ENCODE measurements around the gene MRPS25.

Gene MRPS25

GRCh38 chr3:15029625-15030024 lies 35.5 kb downstream of the MRPS25 start:
- no peaks in the 10 kb centered on the region for H3K9me3 ChIP-seq (ENCODE audit: low read depth, low read length)
- no peak overlapping the region for H3K9ac ChIP-seq (ENCODE audit: insufficient read length)
- H3K4me3 ChIP-seq = no peak overlapping the region
- no peak overlapping the region for H3K27ac ChIP-seq
- TF ChIP-seq FOXP2 (optimal IDR thresholded peaks at IDR 0.05; ENCODE audit: control extremely low read depth, extremely low read length, insufficient read depth) (no peak), EZH2 (IDR thresholded peaks at IDR 0.05) (no peak), POLR2AphosphoS5 (IDR thresholded peaks at IDR 0.05; ENCODE audit: borderline replicate concordance, low read depth, low read length) (no peak)
- DNase-seq (ENCODE audit: low read depth, low spot score) = no peak
- peaks cover 37% of the 10 kb centered on the region; the same call in 1 of the 2 replicates for H3K36me3 ChIP-seq (ENCODE audit: insufficient read depth, low read length)

GRCh38 chr3:15023719-15024118 lies 41.4 kb downstream of the MRPS25 start:
- TF ChIP-seq EZH2 (IDR thresholded peaks at IDR 0.05) = no peak
- no peak for TF ChIP-seq POLR2AphosphoS5 (IDR thresholded peaks at IDR 0.05; ENCODE audit: borderline replicate concordance, low read depth, low read length)
- TF ChIP-seq FOXP2 (optimal IDR thresholded peaks at IDR 0.05; ENCODE audit: control extremely low read depth, extremely low read length, insufficient read depth) = no peak
- peaks cover 48% of the 10 kb centered on the region; the same call in 1 of the 2 replicates for H3K36me3 ChIP-seq (ENCODE audit: insufficient read depth, low read length)

DNA sequence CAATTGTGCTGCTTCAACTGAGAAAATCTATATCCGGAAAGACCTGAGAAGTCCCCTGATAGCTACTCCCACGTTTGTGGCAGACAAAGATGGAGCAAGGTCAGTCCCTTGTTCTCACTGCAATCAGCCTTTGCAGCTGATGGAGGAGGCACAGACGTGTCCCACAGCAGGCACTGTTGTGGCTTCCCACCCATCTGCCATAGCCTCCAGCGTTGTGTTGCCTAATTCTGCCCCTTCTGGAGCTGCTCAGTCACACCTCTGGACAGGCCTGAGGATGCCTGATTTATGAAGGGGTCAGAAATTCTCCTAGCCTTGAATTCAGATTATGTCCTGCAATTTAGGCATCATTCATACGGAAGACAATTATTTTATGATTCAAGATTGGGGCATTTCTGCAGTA lies 41.9 kb downstream of the MRPS25 start:
- DNase-seq (ENCODE audit: low read depth, low spot score) = no peak
- H3K36me3 ChIP-seq (ENCODE audit: insufficient read depth, low read length) = peaks cover 44% of the 10 kb centered on the region; the same call in 1 of the 2 replicates
- no peak overlapping the region for H3K27ac ChIP-seq

More at GRCh38 chr3:15023719-15024118, 41.4 kb downstream of the MRPS25 start:
- Histone ChIP-seq H3K9me3 (ENCODE audit: low read depth, low read length) (no peaks in the 10 kb centered on the region), H3K4me3 (no peak overlapping the region), H3K9ac (ENCODE audit: insufficient read length) (no peak overlapping the region), H3K27ac (no peak overlapping the region)
- no peak for DNase-seq (ENCODE audit: low read depth, low spot score)

GRCh38 chr3:15017191-15017590 lies 47.9 kb downstream of the MRPS25 start:
- Histone ChIP-seq H3K9ac (ENCODE audit: insufficient read length) (no peak overlapping the region), H3K9me3 (ENCODE audit: low read depth, low read length) (no peaks in the 10 kb centered on the region), H3K27ac (no peak overlapping the region), H3K4me3 (no peak overlapping the region), H3K36me3 (ENCODE audit: insufficient read depth, low read length) (peaks cover 52% of the 10 kb centered on the region; the same call in 1 of the 2 replicates)
- no peak for DNase-seq (ENCODE audit: low read depth, low spot score)
- TF ChIP-seq POLR2AphosphoS5 (IDR thresholded peaks at IDR 0.05; ENCODE audit: borderline replicate concordance, low read depth, low read length) (no peak), FOXP2 (optimal IDR thresholded peaks at IDR 0.05; ENCODE audit: control extremely low read depth, extremely low read length, insufficient read depth) (no peak), EZH2 (IDR thresholded peaks at IDR 0.05) (no peak)

More for the DNA sequence above, 41.9 kb downstream of the MRPS25 start:
- H3K9ac ChIP-seq (ENCODE audit: insufficient read length) = no peak overlapping the region
- no peak overlapping the region for H3K4me3 ChIP-seq
- no peak for TF ChIP-seq POLR2AphosphoS5 (IDR thresholded peaks at IDR 0.05; ENCODE audit: borderline replicate concordance, low read depth, low read length)
- no peak for TF ChIP-seq FOXP2 (optimal IDR thresholded peaks at IDR 0.05; ENCODE audit: control extremely low read depth, extremely low read length, insufficient read depth)
- no peak for TF ChIP-seq EZH2 (IDR thresholded peaks at IDR 0.05)
- no peaks in the 10 kb centered on the region for H3K9me3 ChIP-seq (ENCODE audit: low read depth, low read length)

DNA sequence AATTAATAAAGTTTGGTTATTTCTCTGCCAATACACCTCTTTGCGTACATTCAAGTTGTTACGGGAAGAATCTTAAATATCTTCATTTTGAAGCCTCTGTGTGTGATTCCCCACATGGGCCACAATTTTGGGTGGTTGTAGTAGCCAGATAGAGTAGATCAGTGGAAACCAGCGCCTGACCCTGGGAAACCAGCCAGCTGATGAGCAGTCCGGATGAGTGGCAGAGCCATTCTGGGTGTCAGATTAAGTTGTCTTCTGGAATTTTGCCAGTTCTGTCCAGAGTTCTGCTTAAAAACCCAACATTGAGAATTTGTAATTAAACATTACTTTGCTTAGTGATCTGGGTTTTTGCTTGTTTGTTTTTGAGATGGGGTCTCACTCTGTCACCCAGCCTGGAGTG lies 49.7 kb downstream of the MRPS25 start:
- Histone ChIP-seq H3K27ac (no peak overlapping the region), H3K4me3 (no peak overlapping the region), H3K36me3 (ENCODE audit: insufficient read depth, low read length) (peaks cover 40% of the 10 kb centered on the region; the same call in 1 of the 2 replicates), H3K9ac (ENCODE audit: insufficient read length) (no peak overlapping the region), H3K9me3 (ENCODE audit: low read depth, low read length) (no peaks in the 10 kb centered on the region)
- no peak for DNase-seq (ENCODE audit: low read depth, low spot score)
- TF ChIP-seq EZH2 (IDR thresholded peaks at IDR 0.05) (no peak), POLR2AphosphoS5 (IDR thresholded peaks at IDR 0.05; ENCODE audit: borderline replicate concordance, low read depth, low read length) (no peak), FOXP2 (optimal IDR thresholded peaks at IDR 0.05; ENCODE audit: control extremely low read depth, extremely low read length, insufficient read depth) (no peak)

DNA sequence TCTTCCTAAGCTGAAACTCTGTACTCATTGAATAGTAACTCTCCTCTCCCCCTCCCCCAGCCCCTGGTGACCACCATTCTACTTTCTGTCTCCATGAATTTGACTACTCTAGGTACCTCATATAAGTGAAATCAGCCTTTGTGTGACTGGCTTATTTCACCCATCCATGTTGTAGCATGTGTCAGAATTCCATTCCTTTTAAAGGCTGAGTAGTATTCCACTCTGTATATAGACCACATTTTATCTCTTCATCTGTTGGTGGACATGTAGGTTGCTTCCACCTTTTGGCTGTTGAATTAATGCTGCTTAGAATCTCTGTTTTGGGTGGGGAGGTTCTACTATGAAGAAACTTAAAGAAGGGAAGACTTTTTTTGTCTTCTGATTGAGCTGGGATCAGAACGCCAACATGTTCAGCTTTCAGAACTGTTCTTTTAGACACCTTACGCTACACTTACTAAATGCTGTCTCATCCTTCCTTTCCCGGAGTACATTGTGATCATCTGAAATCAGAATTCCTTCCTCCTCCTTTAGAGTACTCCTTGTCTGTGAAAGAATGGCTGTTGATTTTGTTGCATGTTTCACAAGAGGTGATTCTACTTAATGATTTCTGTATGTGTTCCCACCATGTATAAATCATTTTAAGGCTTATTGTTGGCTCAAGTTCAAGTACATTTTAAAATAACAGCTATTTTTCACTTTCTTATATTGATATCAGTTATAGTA lies 50.3 kb downstream of the MRPS25 start:
- Histone ChIP-seq H3K27ac (no peak overlapping the region), H3K9me3 (ENCODE audit: low read depth, low read length) (no peaks in the 10 kb centered on the region), H3K4me3 (no peak overlapping the region), H3K36me3 (ENCODE audit: insufficient read depth, low read length) (peaks cover 34% of the 10 kb centered on the region; the same call in 1 of the 2 replicates), H3K9ac (ENCODE audit: insufficient read length) (no peak overlapping the region)
- no peak for DNase-seq (ENCODE audit: low read depth, low spot score)
- no peak for TF ChIP-seq FOXP2 (optimal IDR thresholded peaks at IDR 0.05; ENCODE audit: control extremely low read depth, extremely low read length, insufficient read depth)
- TF ChIP-seq EZH2 (IDR thresholded peaks at IDR 0.05) = no peak
- no peak for TF ChIP-seq POLR2AphosphoS5 (IDR thresholded peaks at IDR 0.05; ENCODE audit: borderline replicate concordance, low read depth, low read length)

DNA sequence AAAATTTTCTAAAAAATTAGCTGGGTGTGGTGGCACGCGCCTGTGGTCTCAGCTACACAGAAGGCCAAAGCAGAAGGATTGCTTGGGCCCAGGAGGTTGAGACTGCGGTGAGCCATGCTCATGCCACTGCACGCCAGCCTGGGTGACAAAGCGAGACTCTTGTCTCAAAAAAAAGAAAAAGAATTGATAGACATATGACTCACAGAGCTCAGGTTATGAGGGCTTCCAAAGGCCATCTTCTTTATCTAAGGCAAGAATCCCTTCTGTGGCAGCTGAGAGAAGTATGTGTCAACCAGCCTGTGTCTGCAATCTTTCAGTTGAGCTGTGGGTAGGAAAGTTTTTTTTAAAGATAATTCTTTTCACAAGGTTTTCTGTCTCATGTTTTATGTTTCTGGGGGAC lies 53.9 kb downstream of the MRPS25 start:
- Histone ChIP-seq H3K9ac (ENCODE audit: insufficient read length) (no peak overlapping the region), H3K27ac (no peak overlapping the region), H3K4me3 (no peak overlapping the region), H3K9me3 (ENCODE audit: low read depth, low read length) (no peaks in the 10 kb centered on the region), H3K36me3 (ENCODE audit: insufficient read depth, low read length) (peaks cover 20% of the 10 kb centered on the region; the same call in 1 of the 2 replicates)
- TF ChIP-seq FOXP2 (optimal IDR thresholded peaks at IDR 0.05; ENCODE audit: control extremely low read depth, extremely low read length, insufficient read depth) (no peak), EZH2 (IDR thresholded peaks at IDR 0.05) (no peak), POLR2AphosphoS5 (IDR thresholded peaks at IDR 0.05; ENCODE audit: borderline replicate concordance, low read depth, low read length) (no peak)
- DNase-seq (ENCODE audit: low read depth, low spot score) = no peak

DNA sequence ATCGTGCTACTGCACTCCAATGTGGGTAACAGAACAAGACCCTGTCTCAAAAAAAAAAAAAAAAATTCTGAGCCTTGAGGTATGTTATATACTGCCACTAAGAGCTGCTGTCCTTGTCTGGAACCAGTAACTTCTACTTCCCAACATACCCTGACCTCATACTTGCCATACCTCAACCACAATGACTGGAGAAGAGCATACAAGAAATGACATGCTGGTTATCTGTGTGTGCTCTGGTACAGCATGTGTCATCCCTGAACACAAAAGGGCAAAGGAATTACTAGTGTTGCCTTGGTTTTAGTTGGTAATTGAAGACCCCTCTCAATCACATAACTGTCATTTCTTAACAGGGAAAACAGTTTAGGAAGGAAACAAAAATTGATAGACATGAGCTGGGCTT lies 54.5 kb downstream of the MRPS25 start:
- DNase-seq (ENCODE audit: low read depth, low spot score) = no peak
- TF ChIP-seq FOXP2 (optimal IDR thresholded peaks at IDR 0.05; ENCODE audit: control extremely low read depth, extremely low read length, insufficient read depth) (no peak), POLR2AphosphoS5 (IDR thresholded peaks at IDR 0.05; ENCODE audit: borderline replicate concordance, low read depth, low read length) (no peak), EZH2 (IDR thresholded peaks at IDR 0.05) (no peak)
- Histone ChIP-seq H3K4me3 (no peak overlapping the region), H3K9ac (ENCODE audit: insufficient read length) (no peak overlapping the region), H3K9me3 (ENCODE audit: low read depth, low read length) (no peaks in the 10 kb centered on the region), H3K27ac (no peak overlapping the region), H3K36me3 (ENCODE audit: insufficient read depth, low read length) (peaks cover 18% of the 10 kb centered on the region; the same call in 1 of the 2 replicates)

All from SK-N-MC (cell line).